T-helper 9 cell (primary cell): Measurements from ENCODE around the gene PHKA1.
"Not testable (repeated sequence)": the region's sequence is repeated elsewhere in the genome, so short reads cannot be mapped to it uniquely, and the experiment has no call there.

ENCODE experiments used
- DNase-seq: peaks from one replicate; pipeline ENCODE4 v3.0.0-alpha.2; 2020

The PHKA1 gene

DNA sequence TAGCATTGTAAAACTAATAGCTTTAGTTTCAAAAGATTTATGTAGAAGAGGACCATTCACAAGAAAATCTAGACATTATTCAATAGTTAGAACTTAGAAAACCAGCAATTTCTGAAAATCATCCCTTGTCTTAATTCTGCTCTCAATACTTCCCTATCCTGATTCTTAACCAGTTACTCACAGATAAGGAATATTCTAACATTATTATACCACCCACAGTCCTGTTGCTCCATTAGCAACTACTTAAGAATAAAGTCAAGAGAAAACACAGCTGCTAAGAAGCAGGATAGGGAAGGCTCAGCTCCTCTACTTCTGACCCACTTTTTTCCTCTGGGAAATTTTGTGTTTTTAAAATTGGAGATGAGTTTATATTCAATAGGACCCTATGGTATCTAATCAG lies 47.7 kb downstream of the PHKA1 start:
- DNase-seq = no peak

DNA sequence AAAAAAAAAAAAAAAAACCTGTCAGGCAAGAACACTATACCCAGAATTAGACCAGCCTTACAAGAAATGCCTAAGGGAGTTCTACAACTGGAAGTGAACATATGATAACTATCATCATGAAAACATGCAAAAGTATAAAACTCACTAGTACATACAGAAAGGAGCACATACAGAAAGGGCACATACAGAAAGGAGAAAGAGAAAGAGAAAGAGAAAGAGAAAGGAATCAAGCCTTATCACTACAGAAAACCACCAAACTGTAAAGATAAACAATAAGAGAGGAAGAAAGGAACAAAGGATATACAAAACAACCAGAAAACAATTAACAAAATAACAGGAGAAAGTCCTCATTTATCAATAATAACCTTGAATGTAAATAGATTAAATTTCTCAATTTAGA lies 50.4 kb downstream of the PHKA1 start:
- no peak for DNase-seq

DNA sequence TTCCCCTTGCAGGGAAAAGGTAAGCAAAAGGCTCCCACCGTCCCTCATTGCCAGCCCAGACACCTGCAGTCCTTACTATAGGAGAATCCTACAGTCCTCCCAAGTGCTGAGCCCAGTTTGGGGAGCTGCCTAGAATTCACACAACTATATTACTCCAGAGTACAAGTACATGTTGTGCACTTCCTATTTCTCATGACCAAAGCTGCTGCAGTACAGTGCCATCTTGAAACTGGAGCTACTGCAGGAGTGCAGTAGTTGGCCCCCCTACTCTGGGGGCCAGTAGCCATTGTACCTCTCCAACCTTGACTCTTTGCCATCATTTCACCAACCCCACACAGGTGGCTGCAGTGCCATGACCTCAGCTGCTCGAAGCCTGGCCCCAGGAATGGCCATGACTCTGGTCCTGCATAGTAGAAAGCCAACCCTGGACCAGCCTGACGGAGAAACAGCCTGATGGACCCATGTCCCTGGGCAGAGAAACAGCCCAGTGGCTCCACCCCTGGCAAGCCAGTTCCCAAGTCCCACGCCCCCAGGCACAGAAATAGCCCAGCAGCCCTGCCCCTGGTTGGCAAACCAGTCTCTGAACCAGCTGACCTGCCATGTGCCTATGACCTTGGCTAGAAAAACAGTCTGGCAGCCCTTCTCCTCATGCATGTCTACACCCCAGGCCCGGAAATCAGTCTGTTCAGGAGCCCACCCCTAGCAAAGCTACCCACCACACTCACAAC lies 51.9 kb downstream of the PHKA1 start:
- no peak for DNase-seq

DNA sequence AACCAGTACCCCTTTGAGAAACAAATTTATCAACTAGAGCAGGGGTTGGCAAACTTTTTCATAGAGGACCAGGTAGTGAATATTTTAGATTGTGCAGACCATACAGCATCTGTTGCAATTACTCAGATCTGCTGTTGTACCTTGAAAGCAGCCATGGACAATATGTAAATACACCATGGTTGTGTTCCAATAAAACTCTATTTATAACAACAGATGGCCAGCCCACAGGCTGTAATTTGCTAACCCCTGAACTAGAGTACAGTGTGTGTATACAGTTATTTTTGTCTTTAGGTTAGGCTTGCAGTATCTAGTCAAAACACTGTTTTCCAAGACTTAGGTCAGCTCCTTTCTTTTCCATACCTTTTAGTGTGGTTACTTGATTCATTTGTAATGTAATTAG lies 54.4 kb downstream of the PHKA1 start:
- DNase-seq = no peak

DNA sequence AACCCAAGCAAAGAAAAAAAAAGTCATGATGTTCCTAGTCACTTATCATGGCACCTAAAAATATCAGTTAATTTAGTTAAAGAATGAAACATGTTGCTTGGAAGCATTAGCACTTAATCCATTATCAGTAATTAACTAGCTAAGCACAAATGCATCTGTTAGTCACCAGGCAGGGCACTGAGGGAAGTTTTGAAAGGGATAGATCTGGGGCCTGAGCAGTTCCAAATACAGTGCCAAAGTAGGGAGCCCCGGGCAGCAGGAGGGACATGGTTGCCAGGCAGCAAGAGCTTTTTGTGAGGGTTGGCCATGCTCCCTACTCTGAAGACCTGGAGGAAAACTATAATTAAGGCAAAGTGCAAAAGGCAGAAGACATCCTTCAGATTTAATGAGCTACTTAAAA lies 62.0 kb downstream of the PHKA1 start:
- DNase-seq = no peak

DNA sequence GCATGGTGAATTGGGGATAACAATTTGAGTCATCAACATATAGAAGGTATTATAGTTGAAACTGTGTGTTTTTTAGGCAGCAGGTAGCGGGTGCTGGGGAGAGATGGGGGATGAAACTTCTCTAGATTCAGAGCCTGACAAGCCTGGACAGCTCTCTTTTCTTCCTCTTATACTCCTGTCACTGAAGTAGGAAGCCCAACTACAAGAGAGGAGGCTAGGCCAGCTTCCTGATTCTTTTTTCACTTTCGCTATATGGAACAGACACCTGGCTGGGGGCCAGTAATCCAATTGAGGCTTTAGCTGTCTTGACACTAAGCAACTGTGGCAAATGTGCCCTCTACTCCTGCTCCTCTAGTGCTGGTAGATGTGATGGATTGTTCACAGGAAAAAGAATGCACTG lies 69.2 kb downstream of the PHKA1 start:
- DNase-seq = no peak

DNA sequence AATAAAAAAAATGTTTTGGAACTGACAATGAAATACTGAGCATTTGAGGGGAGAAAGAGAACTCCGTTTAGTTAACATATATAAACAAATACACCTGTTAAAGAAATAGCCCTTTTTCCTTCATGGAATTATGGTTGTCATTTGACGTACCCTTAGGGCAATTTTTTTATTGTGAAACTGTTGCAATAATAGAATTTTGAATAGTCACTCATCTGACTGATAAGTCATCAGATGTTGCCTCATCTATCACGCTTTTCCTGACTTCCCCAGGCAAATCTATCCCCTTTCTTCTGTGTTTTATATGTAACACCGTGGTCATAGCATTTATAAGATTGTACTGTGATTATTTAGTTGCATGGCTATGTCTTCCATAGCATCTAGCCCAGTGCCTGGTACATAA lies 72.5 kb downstream of the PHKA1 start:
- DNase-seq = no peak

DNA sequence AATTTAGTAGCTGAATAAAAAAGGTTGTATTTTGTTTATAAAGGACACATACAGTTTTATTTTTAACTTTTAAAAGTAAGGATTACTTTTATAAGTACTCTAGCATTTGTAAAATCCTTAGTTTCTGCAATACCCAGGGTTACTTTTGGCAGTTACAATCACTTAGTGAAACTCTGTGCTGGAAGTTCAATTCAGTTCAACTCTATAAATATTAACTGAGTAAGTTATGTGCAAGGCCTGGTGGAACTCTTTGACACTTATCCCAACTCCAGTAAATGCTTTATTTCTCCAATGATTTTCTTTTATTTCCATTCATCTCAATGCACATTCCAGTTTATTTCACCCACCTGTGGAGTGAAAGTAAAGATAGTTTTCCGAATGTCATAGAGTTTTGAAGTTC lies 78.2 kb downstream of the PHKA1 start:
- DNase-seq = no peak

DNA sequence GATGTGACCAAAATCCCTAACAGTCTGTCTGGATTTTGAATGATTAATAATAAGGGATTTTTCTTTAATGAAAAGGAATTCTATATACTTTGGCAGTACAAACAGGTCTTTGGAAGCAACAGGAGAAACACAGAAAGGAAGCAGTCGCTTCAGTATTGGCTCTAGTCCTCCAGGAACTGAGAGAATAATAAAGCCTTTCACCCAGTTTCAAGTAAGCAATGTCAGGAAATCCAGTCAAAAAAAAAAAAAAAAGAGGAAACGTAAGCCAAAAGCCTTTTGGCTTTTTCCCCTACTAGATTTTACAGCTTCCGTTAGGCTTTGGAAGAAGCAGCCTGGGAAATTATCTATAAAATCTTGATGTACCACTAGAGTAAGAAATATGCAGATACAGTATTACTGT lies 79.8 kb downstream of the PHKA1 start:
- no peak for DNase-seq

DNA sequence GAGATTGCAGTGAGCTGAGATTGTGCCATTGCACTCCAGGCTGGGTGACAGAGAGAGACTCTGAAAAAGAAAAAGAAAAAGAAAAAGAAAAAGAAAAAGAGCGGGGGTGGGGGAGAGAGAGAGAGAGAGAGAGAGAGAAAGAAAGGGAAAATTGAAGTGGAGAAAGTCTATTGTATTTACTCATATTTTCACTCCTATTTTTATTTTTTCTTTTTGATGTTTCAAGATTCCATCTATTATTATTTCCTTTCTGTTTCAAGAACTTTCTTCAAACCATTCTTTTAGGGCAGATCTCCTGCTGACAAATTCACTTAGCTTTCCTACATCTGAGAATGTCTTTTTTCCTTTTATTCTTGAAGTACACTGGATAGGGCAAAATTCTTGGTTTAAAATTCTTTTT lies 83.9 kb downstream of the PHKA1 start:
- DNase-seq = no peak

DNA sequence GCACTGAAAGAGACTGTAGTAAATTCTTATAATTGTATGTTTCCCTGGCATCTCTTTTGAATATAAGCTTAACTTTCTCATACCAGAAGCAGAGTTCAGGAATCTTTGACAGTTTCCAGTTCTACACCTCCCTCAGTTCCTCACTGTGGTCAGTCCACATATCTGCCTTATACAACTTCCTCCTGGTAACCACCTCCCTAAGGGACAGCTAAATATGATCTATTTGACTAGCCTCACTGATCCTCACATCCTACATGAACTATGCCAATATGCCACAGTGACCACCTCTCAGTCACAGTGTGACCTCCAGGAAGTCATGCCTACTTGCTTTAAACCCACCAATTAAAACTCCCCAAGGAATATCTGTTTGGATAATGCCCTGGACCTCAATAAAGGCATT lies 89.9 kb downstream of the PHKA1 start:
- DNase-seq = no peak

DNA sequence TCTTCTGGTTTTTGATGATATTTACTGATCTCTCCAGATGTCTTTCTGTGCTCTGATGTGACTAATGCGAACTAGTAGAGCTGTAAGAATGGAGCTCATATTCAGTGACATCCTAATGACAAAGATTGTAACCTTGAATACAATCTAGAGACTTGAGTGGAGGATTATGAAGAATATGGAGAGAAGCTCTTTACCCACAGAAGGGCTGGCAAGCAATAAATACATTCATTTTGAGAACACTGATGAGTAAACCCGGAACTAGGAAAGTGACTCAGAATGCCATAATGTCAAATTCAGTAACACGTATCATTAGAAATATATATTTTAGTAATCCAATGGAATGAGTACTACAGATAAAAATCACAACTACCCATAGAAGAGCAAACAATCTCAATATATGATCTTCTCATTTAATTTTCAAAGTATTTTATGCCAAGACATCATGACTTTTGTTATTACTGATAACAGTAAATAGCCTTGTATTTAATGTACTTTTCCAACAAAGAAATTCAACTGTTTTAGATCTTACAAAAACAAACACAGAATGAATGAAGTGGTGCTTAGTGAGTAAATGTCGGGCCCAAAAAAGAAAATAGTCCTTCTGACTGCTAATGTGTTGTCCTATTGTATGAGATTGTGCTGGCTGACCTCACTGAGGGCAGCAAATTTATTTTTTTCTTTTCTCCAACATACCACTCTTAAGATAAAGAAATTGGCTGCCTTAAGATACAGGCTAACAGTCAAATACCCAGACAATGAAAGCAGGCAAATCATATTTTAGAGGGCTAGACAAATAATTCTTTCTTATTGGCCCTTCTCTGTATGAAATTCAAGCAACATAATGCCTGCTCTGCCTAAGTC lies 92.3 kb downstream of the PHKA1 start:
- no peak for DNase-seq

DNA sequence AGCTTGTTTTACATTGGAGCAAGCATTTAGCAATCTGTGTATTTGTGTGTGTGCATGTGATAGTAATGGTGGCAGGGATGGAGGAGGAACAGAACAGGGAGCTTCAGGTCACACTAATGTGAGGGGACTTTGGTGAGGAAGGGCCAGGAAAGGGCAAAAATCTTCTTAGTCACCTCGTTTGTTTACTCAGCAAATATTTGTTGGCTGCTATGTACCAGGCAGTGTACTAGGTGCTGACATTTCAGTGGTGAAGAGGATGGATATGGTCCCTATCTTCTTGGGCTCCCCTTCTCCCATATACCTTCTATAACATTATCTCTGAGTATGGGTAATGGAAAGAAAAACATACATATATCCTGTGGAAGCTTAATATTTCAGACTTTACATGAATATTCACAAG lies 92.9 kb downstream of the PHKA1 start:
- no peak for DNase-seq

DNA sequence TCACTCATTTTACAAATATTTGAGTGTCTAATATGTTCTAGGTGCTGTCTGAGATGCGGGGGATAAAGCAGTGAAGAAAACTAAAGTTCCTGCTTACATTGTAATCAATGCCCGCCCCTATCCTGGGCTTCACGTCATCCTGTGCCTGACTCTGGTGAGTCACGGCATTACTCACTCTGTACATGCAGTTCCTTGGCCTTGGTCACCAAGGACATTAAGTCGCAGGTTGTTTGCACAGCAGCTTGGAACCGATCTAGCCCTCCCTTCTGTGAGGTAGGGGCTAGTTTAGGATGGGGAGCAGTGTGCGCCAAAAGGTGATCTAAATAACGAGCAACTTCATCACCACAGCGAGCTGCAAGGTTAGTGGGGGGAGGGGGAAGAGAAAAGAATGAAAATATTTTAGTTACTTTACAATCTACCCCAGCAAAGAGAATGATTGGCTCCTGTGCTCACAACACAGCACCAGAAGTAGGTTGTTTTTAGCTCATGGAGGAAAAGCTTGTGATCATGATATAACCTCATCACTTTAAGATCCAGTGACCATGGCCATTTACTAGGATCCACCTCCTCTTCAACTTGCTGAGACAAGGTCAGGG lies 93.5 kb downstream of the PHKA1 start:
- DNase-seq = no peak

DNA sequence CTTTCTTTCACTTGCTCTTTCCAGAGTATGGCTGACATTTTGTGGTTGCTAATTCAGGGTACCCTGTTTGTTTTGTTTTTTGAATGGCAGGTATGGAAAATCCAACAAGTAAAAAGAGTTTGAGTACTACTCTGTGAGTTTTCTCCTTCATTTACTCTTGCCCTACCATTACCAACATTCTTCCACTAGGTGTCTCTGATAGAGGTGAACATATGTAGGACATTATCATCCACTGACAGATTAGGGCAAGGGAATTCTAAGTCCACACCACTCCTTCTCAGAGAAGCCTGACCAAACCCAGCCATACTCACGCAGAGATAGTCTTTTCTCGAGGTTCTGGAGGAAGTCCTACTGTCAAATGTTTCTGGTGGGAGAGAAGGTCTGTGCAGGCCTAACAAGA lies 104.8 kb downstream of the PHKA1 start:
- DNase-seq = no peak

DNA sequence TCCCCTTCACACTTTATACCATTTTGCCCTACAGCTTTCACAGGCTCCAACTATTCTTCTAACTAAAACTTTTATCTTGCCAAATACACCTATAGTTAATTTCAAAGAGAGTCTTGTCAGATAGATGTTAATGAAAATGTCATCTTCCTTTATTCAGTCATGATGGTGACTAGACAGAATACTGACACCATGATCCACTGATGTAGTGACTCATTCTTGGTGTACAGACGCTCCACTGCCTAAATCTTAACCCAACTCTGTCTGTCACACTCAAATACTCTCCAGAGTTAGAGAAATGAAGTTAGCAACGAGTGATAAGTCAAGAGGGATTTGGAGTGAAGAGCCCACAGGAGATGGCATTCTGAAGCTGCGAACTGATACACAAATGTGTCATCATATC lies 109.4 kb downstream of the PHKA1 start:
- no peak for DNase-seq

DNA sequence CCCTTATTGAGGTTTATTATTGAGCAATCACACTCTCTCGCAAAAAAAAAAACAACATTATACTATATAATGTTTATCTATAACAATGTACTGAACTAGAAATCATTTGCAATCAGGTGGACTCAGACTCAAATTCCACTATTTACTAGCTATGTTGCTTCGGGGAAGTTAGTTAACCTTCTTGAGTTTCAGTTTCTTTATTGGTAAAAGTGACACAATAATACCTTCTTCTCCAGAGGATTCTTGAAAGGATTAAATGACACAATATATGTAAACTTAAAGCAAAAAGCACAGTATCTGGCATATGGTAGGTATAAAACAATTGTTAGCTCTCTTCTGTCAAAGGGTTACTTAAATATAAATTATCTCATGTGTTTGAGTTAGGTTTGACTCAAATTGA lies 110.0 kb downstream of the PHKA1 start:
- no peak for DNase-seq

DNA sequence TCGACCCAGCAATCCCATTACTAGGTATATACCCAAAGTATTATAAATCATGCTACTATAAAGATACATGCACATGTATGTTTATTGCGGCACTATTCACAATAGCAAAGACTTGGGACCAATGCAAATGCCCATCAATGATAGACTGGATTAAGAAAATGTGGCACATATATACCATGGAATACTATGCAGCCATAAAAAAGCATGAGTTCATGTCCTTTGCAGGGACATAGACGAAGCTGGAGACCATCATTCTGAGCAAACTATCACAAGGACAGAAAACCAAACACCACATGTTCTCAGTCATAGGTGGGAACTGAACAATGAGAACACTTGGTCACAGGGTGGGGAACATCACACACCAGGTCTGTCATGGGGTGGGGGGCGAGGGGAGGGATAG lies 123.1 kb downstream of the PHKA1 start:
- DNase-seq = not testable (repeated sequence)

DNA sequence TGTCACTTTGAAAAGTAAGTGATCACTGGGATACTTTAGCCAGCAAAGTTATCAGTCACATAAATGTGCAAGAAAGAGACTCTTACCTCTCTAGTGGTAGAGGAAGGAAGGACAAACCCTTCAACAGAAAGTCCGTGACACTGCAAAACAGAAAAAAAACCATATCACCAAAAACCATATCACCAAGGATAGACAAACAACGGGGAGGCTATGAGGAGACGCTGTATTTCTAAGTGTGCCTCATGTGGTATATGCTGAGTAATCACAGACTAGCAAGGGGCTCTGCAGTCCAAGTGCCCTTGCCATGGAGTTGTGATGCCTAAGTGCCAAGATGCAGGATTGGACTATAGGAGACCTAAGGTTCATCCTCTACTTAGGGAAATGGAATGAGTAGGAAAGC lies 129.9 kb downstream of the PHKA1 start:
- no peak for DNase-seq

DNA sequence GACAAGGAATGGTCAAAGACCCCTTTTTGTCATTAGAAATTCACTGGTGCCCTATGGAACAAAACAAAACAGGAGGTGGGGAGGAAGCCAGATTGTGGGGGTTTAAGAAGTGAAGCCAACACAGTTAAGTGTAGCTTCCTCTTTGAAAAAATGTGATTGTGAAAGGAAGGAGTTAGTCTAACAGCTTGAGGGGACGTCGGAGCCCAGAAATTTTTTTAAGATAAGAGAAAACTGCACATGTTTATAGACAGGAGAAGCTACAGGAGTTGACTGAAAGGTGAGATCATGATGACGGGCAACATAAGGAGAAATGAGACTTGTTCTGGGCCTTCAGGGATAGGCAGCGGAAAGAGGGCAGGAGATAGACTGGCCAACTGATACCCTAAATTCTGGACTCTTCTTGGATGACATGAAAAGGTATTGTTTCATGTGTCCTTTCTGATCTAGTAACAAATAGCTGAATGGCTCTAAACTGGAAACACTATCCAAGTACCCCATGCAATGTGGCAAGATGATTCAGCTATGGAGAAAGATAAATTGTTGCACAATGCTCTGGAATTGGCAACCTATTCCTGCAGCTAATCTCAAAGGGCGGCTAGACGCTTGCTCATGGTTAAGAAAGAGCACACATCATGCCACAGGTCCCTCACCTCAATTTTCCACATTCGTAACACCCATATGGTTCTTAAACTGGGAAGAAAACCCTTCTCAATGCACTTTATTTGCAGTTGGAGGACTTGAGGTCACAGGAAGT lies 137.8 kb downstream of the PHKA1 start:
- no peak for DNase-seq

DNA sequence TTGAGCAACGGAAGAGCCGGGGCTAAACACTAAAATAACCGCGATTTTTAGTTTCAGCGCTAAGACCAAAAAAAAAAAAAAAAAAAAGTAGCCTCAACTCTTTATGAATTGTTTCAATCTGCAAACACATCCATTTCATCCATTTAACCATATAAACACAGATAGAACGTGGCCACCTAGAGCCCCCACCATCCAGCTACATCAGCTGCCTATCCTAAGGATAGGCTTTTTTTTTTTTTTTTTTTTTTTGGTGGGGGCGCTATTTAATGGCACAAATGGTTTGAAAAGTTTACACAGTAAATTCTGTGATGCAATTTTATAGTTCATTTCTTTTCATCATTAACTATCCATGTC lies 141.0 kb downstream of the PHKA1 start:
- no peak for DNase-seq

DNA sequence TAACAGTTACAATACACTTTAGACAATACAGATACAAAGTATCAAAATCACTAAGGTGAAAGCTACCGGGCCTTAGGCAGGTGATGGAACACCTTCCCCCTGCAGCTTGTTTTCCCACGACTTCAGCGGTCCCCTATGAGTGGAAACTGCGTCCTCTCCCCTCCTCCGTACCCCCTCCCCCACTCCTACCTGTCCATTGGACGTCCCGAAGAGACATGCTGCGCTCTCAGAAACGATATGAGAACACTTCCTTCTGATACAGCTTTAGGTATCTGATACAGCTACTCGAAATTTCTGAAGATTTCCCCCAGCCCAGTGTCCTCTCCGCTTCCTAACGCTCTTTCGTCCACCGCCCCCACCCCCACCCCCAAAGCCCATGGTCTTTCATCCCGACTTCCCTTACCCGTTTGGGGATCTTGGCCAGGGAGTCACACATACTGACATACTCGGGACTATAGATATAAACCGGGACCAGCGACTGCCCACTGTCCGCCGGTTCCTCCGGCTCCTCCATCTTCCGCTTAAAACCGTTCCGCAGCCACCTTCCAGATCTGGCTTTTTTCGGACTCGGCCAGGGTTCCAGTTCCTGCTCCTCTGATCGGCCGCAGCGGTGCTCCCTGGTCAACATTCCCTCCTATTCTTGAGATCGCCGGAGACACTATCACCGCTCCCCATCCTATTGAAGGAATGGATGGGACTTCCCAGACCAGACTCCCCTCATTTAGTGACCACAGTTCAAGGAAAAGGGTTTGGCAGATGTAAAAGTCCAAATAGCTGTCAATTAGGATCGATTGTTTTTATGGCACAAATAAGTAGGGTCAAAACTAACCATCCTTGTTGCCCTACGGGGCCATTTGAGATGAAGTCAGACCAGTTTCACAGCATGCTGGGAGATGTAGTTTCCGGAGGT lies 141.6 kb downstream of the PHKA1 start, which contains the start of gene HDAC8:
HDAC8 (minus strand) TSS at position 596 of the 910 bp plus-strand sequence; CDS start at position 514, 82 bp downstream.
- no peak for DNase-seq
